Activated B cell treated with CpG ODN at 0.5 μM for 24 hours (primary cell): ENCODE results near the gene GPR162. TPM values are rescaled to one million over a fixed set of nuclear protein-coding genes. Genes with fewer than 3 reads are reported as not detected.

Source experiments
- ATAC-seq: fragments of 200-7000 bp; cut with Tn5 transposase; one replicate; pipeline ENCODE4 v1.10.0; 2021; ENCODE audit warnings: low read depth, mild to moderate bottlenecking, moderate library complexity
- CTCF ChIA-PET: fragments of 350-600 bp; sonication (Branson Sonifier 250); formaldehyde crosslinking; loops from one replicate; lab custom pipeline; 2021; ENCODE audit warnings: antibody characterized with exemption; lab: Charles Lee
- POLR2A ChIA-PET: fragments of 350-600 bp; sonication (Branson Sonifier 250); formaldehyde crosslinking; loops from one replicate; lab custom pipeline; 2021; ENCODE audit warnings: antibody characterized with exemption; lab: Charles Lee
- DNase-seq: peaks from one replicate; pipeline ENCODE4 v3.0.0; 2022
- H3K27ac Mint-ChIP-seq: one replicate; pipeline ENCODE4 v1.8.0; 2020; ENCODE audit warnings: mixed read lengths
- H3K27me3 Mint-ChIP-seq: one replicate; pipeline ENCODE4 v1.8.0; 2021; ENCODE audit warnings: mixed read lengths
- H3K36me3 Mint-ChIP-seq: one replicate; pipeline ENCODE4 v1.8.0; 2021; ENCODE audit warnings: low read depth, mixed read lengths
- H3K4me1 Mint-ChIP-seq: one replicate; pipeline ENCODE4 v1.8.0; 2021; ENCODE audit warnings: mixed read lengths
- H3K4me3 Mint-ChIP-seq: one replicate; pipeline ENCODE4 v1.8.0; 2020; ENCODE audit warnings: mild to moderate bottlenecking, mixed read lengths
- H3K9me3 Mint-ChIP-seq: one replicate; pipeline ENCODE4 v1.8.0; 2020; ENCODE audit warnings: mixed read lengths
- intact Hi-C: fragments of 100-400 bp; cut with micrococcal nuclease; formaldehyde crosslinking; loops from one replicate; pipeline ENCODE4 v1.15.1; 2024
- total RNA-seq: library from RNA; stranded (reverse); gene quantifications from 2 replicates; pipeline ENCODE4 v1.2.3, GENCODE V29; 2022
- TF ChIP-seq, protein P1 (sequence below): fragments of 200-600 bp; IDR thresholded peaks from one replicate; pipeline ENCODE4 v1.8.0; 2022; ENCODE audit warnings: antibody characterized with exemption, mild to moderate bottlenecking

GPR162 gene
- total RNA-seq, 1 donor from 2014 or later: not detected

DNA sequence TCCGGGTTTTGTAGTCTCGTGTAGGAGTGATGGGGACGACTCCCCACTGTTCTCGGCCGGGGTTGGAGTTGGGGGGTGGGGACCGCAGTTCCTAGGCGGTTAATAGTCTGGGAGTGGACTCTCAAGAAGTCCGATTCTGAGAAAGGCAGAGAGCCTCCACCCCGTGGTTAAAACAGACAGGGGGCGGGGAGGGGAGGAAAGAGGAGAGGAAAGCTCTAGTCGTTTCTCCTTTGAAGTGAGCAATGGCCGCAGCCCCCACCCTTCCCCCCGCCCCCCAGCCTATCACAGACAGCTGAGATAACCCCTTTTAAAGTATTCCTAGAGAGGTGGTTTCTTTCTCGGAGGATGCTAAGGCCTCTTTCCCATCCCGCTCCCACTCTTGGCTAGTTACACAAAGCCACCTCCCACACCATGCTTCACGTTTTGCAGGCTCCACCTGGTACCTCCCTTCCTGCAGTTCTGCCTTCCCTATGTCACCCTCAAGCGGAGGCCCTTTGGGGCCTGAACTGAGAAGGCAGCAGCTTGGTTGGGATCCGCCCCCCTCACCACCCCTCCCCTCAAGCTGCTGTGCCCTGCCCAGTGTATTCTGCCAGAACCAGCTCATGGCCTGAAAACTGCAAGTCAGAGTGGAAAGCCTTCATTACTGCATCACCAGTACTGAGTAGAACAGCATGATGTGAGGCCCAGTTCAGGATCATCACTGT is 31.2 kb downstream of the GPR162 start:
- TF ChIP-seq, protein P1, sequence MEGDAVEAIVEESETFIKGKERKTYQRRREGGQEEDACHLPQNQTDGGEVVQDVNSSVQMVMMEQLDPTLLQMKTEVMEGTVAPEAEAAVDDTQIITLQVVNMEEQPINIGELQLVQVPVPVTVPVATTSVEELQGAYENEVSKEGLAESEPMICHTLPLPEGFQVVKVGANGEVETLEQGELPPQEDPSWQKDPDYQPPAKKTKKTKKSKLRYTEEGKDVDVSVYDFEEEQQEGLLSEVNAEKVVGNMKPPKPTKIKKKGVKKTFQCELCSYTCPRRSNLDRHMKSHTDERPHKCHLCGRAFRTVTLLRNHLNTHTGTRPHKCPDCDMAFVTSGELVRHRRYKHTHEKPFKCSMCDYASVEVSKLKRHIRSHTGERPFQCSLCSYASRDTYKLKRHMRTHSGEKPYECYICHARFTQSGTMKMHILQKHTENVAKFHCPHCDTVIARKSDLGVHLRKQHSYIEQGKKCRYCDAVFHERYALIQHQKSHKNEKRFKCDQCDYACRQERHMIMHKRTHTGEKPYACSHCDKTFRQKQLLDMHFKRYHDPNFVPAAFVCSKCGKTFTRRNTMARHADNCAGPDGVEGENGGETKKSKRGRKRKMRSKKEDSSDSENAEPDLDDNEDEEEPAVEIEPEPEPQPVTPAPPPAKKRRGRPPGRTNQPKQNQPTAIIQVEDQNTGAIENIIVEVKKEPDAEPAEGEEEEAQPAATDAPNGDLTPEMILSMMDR: no peak
- Mint-ChIP-seq H3K4me3 (peak overlapping the region; percentile 100), H3K36me3 (peaks cover 35% of the 10 kb centered on the region), H3K27ac (peak overlapping the region; percentile 99), H3K9me3 (no peaks in the 10 kb centered on the region), H3K4me1 (peaks cover 30% of the 10 kb centered on the region), H3K27me3 (no peaks in the 10 kb centered on the region)
- DNase-seq (no peak), ATAC-seq (no peak)
- POLR2A ChIA-PET: interaction anchor here (0.6 to 7.5 kb wide), 26 partner anchors 9 to 402 kb away, joined by 3 to 190 read pairs (median 9); partner anchors contain the start of genes C12orf57, C1RL, COPS7A and GAPDH
- CTCF ChIA-PET: interaction anchor here (1.7 to 4.0 kb wide), 4 partner anchors 15 to 38 kb away, joined by 8 to 34 read pairs (median 17); partner anchors contain the start of genes SPSB2 and TPI1
- intact Hi-C loops: loop anchor here (1.0 to 5.0 kb wide), 15 partner anchors 14 to 1229 kb away; partner anchors contain the start of genes C1RL, COPS7A, EMG1 and ING4

DNA sequence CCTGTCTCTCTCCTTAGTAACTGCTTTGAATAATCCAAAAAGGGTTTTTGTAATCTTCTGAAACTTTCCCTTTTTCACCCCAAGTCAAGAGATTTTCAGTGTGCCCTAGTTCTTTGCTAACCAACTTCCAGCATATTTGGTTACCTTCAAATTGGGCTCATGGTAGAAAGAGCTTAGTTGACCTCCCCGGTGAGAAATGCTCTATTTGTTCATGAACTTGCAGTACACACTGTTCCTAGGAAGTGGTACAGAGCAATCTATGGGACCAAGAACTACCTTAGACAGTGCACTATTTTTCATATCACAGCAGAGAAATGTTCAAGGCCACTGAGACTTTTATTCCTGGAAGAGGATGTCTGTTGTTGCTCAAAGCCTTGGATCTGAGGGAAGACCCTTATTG is 32.0 kb downstream of the GPR162 start:
- H3K36me3 Mint-ChIP-seq: peaks cover 43% of the 10 kb centered on the region
- no peaks in the 10 kb centered on the region for H3K27me3 Mint-ChIP-seq
- H3K9me3 Mint-ChIP-seq: no peaks in the 10 kb centered on the region
- ATAC-seq (no peak), DNase-seq (no peak)
- peak overlapping the region; percentile 100 for H3K4me3 Mint-ChIP-seq
- ChIA-PET POLR2A (interaction anchor here (3.0 to 7.5 kb wide), 4 partner anchors 16 to 164 kb away, joined by 37 to 190 read pairs (median 52); partner anchors contain the start of genes C12orf57, MLF2, RNU7-1 and SPSB2), CTCF (interaction anchor here (1.7 to 4.0 kb wide), 3 partner anchors 15 to 37 kb away, joined by 8 to 34 read pairs (median 12); partner anchors contain the start of gene TPI1)
- H3K27ac Mint-ChIP-seq: peak overlapping the region; percentile 99
- intact Hi-C loops: loop anchor here (5.0 kb wide), 5 partner anchors 216 to 1229 kb away; partner anchors contain the start of genes C1RL, LPAR5, NECAP1 and NOP2
- H3K4me1 Mint-ChIP-seq: peaks cover 26% of the 10 kb centered on the region
- TF ChIP-seq, protein P1: no peak

DNA sequence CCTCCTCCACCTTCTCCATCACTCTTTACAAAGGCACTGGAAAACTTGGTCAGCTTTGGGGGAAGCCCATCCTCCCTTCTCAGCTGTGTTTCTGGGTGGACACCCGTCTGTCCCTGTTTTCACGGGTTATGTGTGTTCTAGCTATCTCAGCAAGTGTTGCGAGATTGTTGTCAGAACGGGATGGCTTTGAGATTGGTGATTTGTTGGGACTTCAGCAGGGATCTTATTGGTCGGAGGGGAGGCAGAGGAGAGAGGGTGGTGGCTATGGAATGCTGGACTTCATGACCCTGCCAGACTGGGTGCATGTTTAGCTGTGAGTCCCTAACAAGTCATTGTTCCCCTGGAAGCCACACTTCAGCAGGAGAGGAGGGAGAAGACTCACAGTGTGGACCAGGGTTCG is 32.4 kb downstream of the GPR162 start:
- H3K4me1 Mint-ChIP-seq: peaks cover 26% of the 10 kb centered on the region
- DNase-seq (no peak), ATAC-seq (no peak)
- peaks cover 48% of the 10 kb centered on the region for H3K36me3 Mint-ChIP-seq
- CTCF ChIA-PET: interaction anchor here (4.0 kb wide), 1 partner anchor 14 kb away, joined by 34 read pairs; the partner anchor contains the start of gene TPI1
- H3K9me3 Mint-ChIP-seq: no peaks in the 10 kb centered on the region
- intact Hi-C loops: loop anchor here (5.0 kb wide), 5 partner anchors 217 to 1228 kb away; partner anchors contain the start of genes C1RL, LPAR5, NECAP1 and NOP2
- POLR2A ChIA-PET: interaction anchor here (3.3 to 7.5 kb wide), 2 partner anchors 15 to 165 kb away, joined by 37 to 190 read pairs; partner anchors contain the start of genes SPSB2, TPI1 and ZNF384
- H3K4me3 Mint-ChIP-seq: peak overlapping the region; percentile 100
- no peaks in the 10 kb centered on the region for H3K27me3 Mint-ChIP-seq
- no peak overlapping the region for H3K27ac Mint-ChIP-seq
- TF ChIP-seq, protein P1: no peak

DNA sequence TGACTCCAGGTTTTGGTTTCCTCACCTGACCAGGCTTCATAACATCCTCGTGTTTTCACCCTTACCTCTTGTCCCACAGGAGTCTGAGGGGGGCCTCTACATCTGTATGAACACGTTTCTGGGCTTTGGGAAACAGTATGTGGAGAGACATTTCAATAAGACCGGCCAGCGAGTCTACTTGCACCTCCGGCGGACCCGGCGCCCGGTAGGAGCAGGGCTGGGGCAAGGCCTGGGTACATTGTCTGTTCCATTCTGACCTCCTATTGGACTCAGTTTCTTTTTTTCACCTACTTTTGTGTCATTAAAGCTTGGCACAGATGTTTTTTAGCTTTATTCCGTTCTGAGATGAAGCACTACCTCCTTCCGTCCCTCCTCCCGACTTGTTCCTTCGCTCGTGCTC is 33.7 kb downstream of the GPR162 start:
- H3K36me3 Mint-ChIP-seq: peaks cover 59% of the 10 kb centered on the region
- no peak for ATAC-seq
- TF ChIP-seq, protein P1: no peak
- H3K9me3 Mint-ChIP-seq: no peaks in the 10 kb centered on the region
- no peak for DNase-seq
- intact Hi-C loops: no loop called here
- H3K27ac Mint-ChIP-seq: no peak overlapping the region
- POLR2A ChIA-PET: interaction anchor here (7.5 kb wide), 1 partner anchor 14 kb away, joined by 190 read pairs; the partner anchor contains the start of genes SPSB2 and TPI1
- no peak overlapping the region for H3K4me3 Mint-ChIP-seq
- no peaks in the 10 kb centered on the region for H3K27me3 Mint-ChIP-seq
- CTCF ChIA-PET: no interaction called here
- H3K4me1 Mint-ChIP-seq: peaks cover 20% of the 10 kb centered on the region

DNA sequence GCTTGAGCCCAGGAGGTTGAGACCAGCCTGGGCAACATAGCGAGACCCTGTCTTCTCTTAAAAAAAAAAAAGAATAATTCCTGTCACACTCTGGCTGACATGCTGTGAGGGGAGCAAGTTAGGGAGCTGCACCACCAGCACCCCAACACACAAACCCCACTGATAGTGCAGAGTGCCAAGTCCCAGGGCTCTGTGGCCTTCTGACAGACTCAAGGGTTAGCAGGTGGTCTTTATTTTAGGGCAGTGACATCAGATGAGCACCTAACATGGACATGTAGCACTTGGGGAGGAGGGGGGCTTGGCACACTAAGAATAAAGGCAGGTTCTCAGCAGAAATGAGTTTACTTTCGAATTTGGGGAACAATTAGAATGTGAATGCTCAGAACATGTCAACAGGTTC is 37.2 kb downstream of the GPR162 start:
- intact Hi-C loops: no loop called here
- no peak for ATAC-seq
- Mint-ChIP-seq H3K27me3 (no peaks in the 10 kb centered on the region), H3K4me1 (peaks cover 2% of the 10 kb centered on the region), H3K27ac (no peak overlapping the region), H3K36me3 (peaks cover 83% of the 10 kb centered on the region), H3K4me3 (no peak overlapping the region), H3K9me3 (no peaks in the 10 kb centered on the region)
- no peak for DNase-seq
- CTCF ChIA-PET: no interaction called here
- POLR2A ChIA-PET: interaction anchor here (0.6 to 1.4 kb wide), 2 partner anchors 9 to 119 kb away, joined by 3 to 4 read pairs; partner anchors contain the start of gene TPI1
- TF ChIP-seq, protein P1: no peak
